ENCODE measurements around the gene B9D1. TPM values are rescaled to one million over a fixed set of nuclear protein-coding genes. Genes with fewer than 3 reads are reported as not detected.

B9D1 gene
- total RNA-seq, 1 experiment from 2014 or later, result 31.9 TPM

GRCh38 chr17:19347323-19348080, 15.0 kb downstream of the B9D1 start (continued):
- TF ChIP-seq AFF4 (CRISPR knock-in tag; IDR thresholded peaks at IDR 0.05; ENCODE audit: borderline replicate concordance), result no peak
- TF ChIP-seq ATF1 (CRISPR knock-in tag; IDR thresholded peaks at IDR 0.05), result no peak
- TF ChIP-seq TEAD4 (CRISPR knock-in tag; IDR thresholded peaks at IDR 0.05), result no peak
- no peak for TF ChIP-seq MLX (CRISPR knock-in tag; IDR thresholded peaks at IDR 0.05)
- TF ChIP-seq ZBTB21 (CRISPR knock-in tag; IDR thresholded peaks at IDR 0.05; ENCODE audit: borderline replicate concordance), result no peak
- no peak for TF ChIP-seq NFE2L1 (CRISPR knock-in tag; IDR thresholded peaks at IDR 0.05)
- TF ChIP-seq ATF2 (CRISPR knock-in tag; IDR thresholded peaks at IDR 0.05; ENCODE audit: borderline replicate concordance, low read depth), result no peak
- TF ChIP-seq FOXJ3 (CRISPR knock-in tag; IDR thresholded peaks at IDR 0.05; ENCODE audit: borderline replicate concordance), result no peak
- no peak for TF ChIP-seq ZNF281 (CRISPR knock-in tag; IDR thresholded peaks at IDR 0.05)

- Mint-ChIP-seq H3K36me3 (peaks cover 12% of the 10 kb centered on the region; the same call in 1 of the 2 replicates), H3K9me3 (no peaks in the 10 kb centered on the region), H3K27me3 (ENCODE audit: low read depth) (no peaks in the 10 kb centered on the region), H3K27ac (peak overlapping the region; percentile 90), H3K4me3 (no peak overlapping the region), H3K4me1 (peaks cover 6% of the 10 kb centered on the region)
- no peak for ATAC-seq
- ChIA-PET CTCF (interaction anchor here (1.0 to 1.4 kb wide), 3 partner anchors 8 to 372 kb away, joined by 3 to 7 read pairs (median 3); partner anchors contain the start of gene B9D1), POLR2A (no interaction called here)
- DNase-seq (ENCODE audit: low spot score), result no peak
- TF ChIP-seq E2F1 (CRISPR knock-in tag; IDR thresholded peaks at IDR 0.05), result no peak
- no peak for TF ChIP-seq ATF2 (CRISPR knock-in tag; IDR thresholded peaks at IDR 0.05; ENCODE audit: borderline replicate concordance, low read depth)
- no peak for TF ChIP-seq PREB (CRISPR knock-in tag; IDR thresholded peaks at IDR 0.05; ENCODE audit: borderline replicate concordance)
- no peak for TF ChIP-seq ELF4 (CRISPR knock-in tag; IDR thresholded peaks at IDR 0.05; ENCODE audit: low read depth)
- no peak for TF ChIP-seq TCF7 (CRISPR knock-in tag; IDR thresholded peaks at IDR 0.05; ENCODE audit: low read depth)
- TF ChIP-seq ZNF281 (CRISPR knock-in tag; IDR thresholded peaks at IDR 0.05), result no peak
- no peak for TF ChIP-seq RELA (CRISPR knock-in tag; IDR thresholded peaks at IDR 0.05; ENCODE audit: borderline replicate concordance)
Measured at GRCh38 chr17:19346351-19347255, 15.9 kb downstream of the B9D1 start.

Measured in WTC11 (cell line).